Endothelial cell of umbilical vein (primary cell): ENCODE results near the gene ACVR1C. TPM values are rescaled to one million over a fixed set of nuclear protein-coding genes. Genes with fewer than 3 reads are reported as not detected.

Source experiments
- BruUV-seq: library from RNA; stranded (reverse); fragments of 400-500 nt; replicated peaks from 2 replicates; lab custom pipeline; 2021; lab: Mats Ljungman, UMichigan
- CTCF ChIA-PET: fragments of 300-600, 350-600 bp; sonication (Branson Sonifier 250); formaldehyde crosslinking; loops from one replicate; lab custom pipeline; 2021; ENCODE audit warnings: antibody characterized with exemption, inconsistent platforms; lab: Charles Lee
- POLR2A ChIA-PET: fragments of 300-600, 350-600 bp; sonication (Branson Sonifier 250); formaldehyde crosslinking; loops from one replicate; lab custom pipeline; 2021; ENCODE audit warnings: antibody characterized with exemption, inconsistent platforms; lab: Charles Lee
- DNase-seq: peaks from one replicate; pipeline ENCODE4 v3.0.0-alpha.2; 2011; ENCODE audit warnings: low read depth, low spot score
- FAIRE-seq: peaks from 2 replicates; lab custom pipeline; 2011; peaks lifted over from hg19 to GRCh38; lab: Jason Lieb, UNC
- H2AFZ ChIP-seq: 2 replicates; pipeline ENCODE4 v1.6.0; 2012; ENCODE audit warnings: low read depth, low read length, control low read depth, inconsistent platforms
- H3K27ac ChIP-seq: 2 replicates; pipeline ENCODE4 v1.5.1; 2011; ENCODE audit warnings: low read depth, mild to moderate bottlenecking, control low read depth, low read length, moderate library complexity; ENCODE audit not compliant: insufficient read depth
- H3K27me3 ChIP-seq, 2 experiments: 2 replicates each; pipeline versions ENCODE4 v1.6.0 to v1.6.1; 2011; ENCODE audit warnings: low read length in 2 of 2, mixed read lengths in 1 of 2; ENCODE audit not compliant: control insufficient read depth in 2 of 2, insufficient read depth in 2 of 2
- H3K36me3 ChIP-seq, 2 experiments: 2 replicates in 1 of 2; 3 replicates in 1 of 2; pipeline ENCODE4 v1.5.1; 2011; ENCODE audit warnings: low read length in 2 of 2, mild to moderate bottlenecking in 1 of 2, moderate library complexity in 1 of 2; ENCODE audit not compliant: control insufficient read depth in 2 of 2, insufficient read depth in 2 of 2; ENCODE audit errors: extremely low read depth in 1 of 2
- H3K4me1 ChIP-seq: 3 replicates; pipeline ENCODE4 v1.5.1; 2011; ENCODE audit warnings: mild to moderate bottlenecking, low read length; ENCODE audit not compliant: control insufficient read depth, insufficient read depth; ENCODE audit errors: extremely low read depth
- H3K4me2 ChIP-seq: 2 replicates; pipeline ENCODE4 v1.6.1; 2011; ENCODE audit warnings: low read length, control low read depth, mixed read lengths; ENCODE audit not compliant: insufficient read depth
- H3K4me3 ChIP-seq, 3 experiments: fragments of 200-600 bp in 1 of 3; sonication (generic), shearing (Covaris generic) in 1 of 3; replicated peaks in 1 of 3; 2 replicates each; pipeline ENCODE4 v1.5.1; 2011 to 2016; ENCODE audit warnings: control low read depth in 3 of 3, low read length in 3 of 3, mild to moderate bottlenecking in 2 of 3, inconsistent platforms in 1 of 3, low read depth in 1 of 3, moderate library complexity in 1 of 3; ENCODE audit not compliant: insufficient read depth in 1 of 3
- H3K79me2 ChIP-seq: 2 replicates; pipeline ENCODE4 v1.6.0; 2012; ENCODE audit warnings: low read length, inconsistent platforms; ENCODE audit not compliant: control insufficient read depth, insufficient read depth
- H3K9ac ChIP-seq: replicated peaks from 2 replicates; pipeline ENCODE3; 2011; ENCODE audit warnings: low read length, control low read depth; ENCODE audit not compliant: insufficient read depth; ENCODE audit errors: extremely low read depth
- H3K9me1 ChIP-seq: replicated peaks from 3 replicates; pipeline ENCODE4 v1.6.0; 2011; ENCODE audit warnings: mild to moderate bottlenecking, low read length; ENCODE audit not compliant: control insufficient read depth, insufficient read depth; ENCODE audit errors: extremely low read depth
- H3K9me3 ChIP-seq: replicated peaks from 2 replicates; pipeline ENCODE4 v1.5.1; 2012; ENCODE audit warnings: low read length, inconsistent platforms; ENCODE audit not compliant: control insufficient read depth, insufficient read depth
- H4K20me1 ChIP-seq: replicated peaks from 2 replicates; pipeline ENCODE3; 2011; ENCODE audit warnings: mild to moderate bottlenecking, low read length; ENCODE audit not compliant: control insufficient read depth, insufficient read depth; ENCODE audit errors: extremely low read depth
- CTCF ChIP-seq, 2 donors: IDR thresholded peaks; 1 replicate in 1 of 2; 2 replicates in 1 of 2; pipeline ENCODE4 v1.5.1; 2011; ENCODE audit warnings: low read length in 2 of 2, mild to moderate bottlenecking in 2 of 2, moderate library complexity in 2 of 2, control low read depth in 1 of 2, inconsistent platforms in 1 of 2, low read depth in 1 of 2; ENCODE audit not compliant: insufficient read depth in 1 of 2; ENCODE audit errors: extremely low read depth in 1 of 2
- EZH2 ChIP-seq: IDR thresholded peaks from 2 replicates; pipeline ENCODE4 v1.6.1; 2012; ENCODE audit warnings: borderline replicate concordance, low read depth, mild to moderate bottlenecking, moderate library complexity, low read length, inconsistent platforms; ENCODE audit not compliant: severe bottlenecking
- FOS ChIP-seq: IDR thresholded peaks from 2 replicates; pipeline ENCODE4 v1.6.1; 2011; ENCODE audit warnings: mild to moderate bottlenecking, low read length, moderate library complexity, borderline replicate concordance; ENCODE audit not compliant: insufficient read depth
- MYC ChIP-seq: IDR thresholded peaks from one replicate; pipeline ENCODE4 v1.6.1; 2011; ENCODE audit warnings: mild to moderate bottlenecking, low read depth, low read length
- POLR2A ChIP-seq: IDR thresholded peaks from 2 replicates; pipeline ENCODE4 v1.6.1; 2012; ENCODE audit warnings: low read depth, mild to moderate bottlenecking, control low read depth, low read length
- POLR2AphosphoS5 ChIP-seq: IDR thresholded peaks from 2 replicates; pipeline ENCODE4 v1.6.1; 2012; ENCODE audit warnings: low read depth, mild to moderate bottlenecking, control low read depth, low read length, moderate library complexity; ENCODE audit not compliant: insufficient read depth
- dilution Hi-C: fragments of 300-500 bp; cut with MboI; formaldehyde crosslinking; loops from one replicate; pipeline ENCODE4 v1.15.0; 2019; ENCODE audit warnings: low sequenced_read_pairs; ENCODE audit not compliant: extremely low pct_ligation_motif_present
- intact Hi-C: fragments of 100-400 bp; cut with micrococcal nuclease; formaldehyde crosslinking; loops from one replicate; pipeline ENCODE4 v1.10.0; 2022
- polyA plus RNA-seq, 4 experiments: library from polyadenylated mRNA; depleted of rRNA in 3 of 4; stranded (reverse) in 3 of 4; unstranded in 1 of 4; fragments of >200 nt; gene quantifications; 2 replicates each; pipeline versions ENCODE4 v1.2.1 to v1.2.3, GENCODE V29; 2011 to 2012; ENCODE audit warnings: missing spikeins in 1 of 4
- total RNA-seq: library from RNA; stranded (reverse); gene quantifications from 2 replicates; pipeline ENCODE4 v1.2.3, GENCODE V29; 2021

ACVR1C gene
- total and polyA plus RNA-seq, 2 donors (not counting 3 experiments of a cell fraction or from before 2014, with no cell fraction given) = not detected

- no peak overlapping the region for H2AFZ ChIP-seq
- no peaks in the 10 kb centered on the region for H3K36me3 ChIP-seq
- dilution Hi-C loops = no loop called here
- no peaks in the 10 kb centered on the region for H3K9me1 ChIP-seq
- H3K9ac ChIP-seq = no peak overlapping the region
- no peaks in the 10 kb centered on the region for H3K9me3 ChIP-seq
- H3K27me3 ChIP-seq = no peaks in the 10 kb centered on the region
- intact Hi-C loops = no loop called here
- H3K79me2 ChIP-seq = no peaks in the 10 kb centered on the region
- CTCF ChIA-PET = no interaction called here
- no peak for DNase-seq
- H3K4me3 ChIP-seq = no peak overlapping the region
- H3K4me2 ChIP-seq = no peak overlapping the region
- no TSS peak for BruUV-seq
- H3K4me1 ChIP-seq = no peaks in the 10 kb centered on the region
- TF ChIP-seq POLR2AphosphoS5 (no peak), FOS (no peak), POLR2A (no peak), EZH2 (no peak)
- POLR2A ChIA-PET = no interaction called here
- no peaks in the 10 kb centered on the region for H4K20me1 ChIP-seq
- FAIRE-seq = no peak
- no peak overlapping the region for H3K27ac ChIP-seq
Measured at GRCh38 chr2:157559061-157559460, 69.6 kb downstream of the ACVR1C start.

GRCh38 chr2:157557770-157558169, 70.9 kb downstream of the ACVR1C start:
- no peaks in the 10 kb centered on the region for H4K20me1 ChIP-seq
- dilution Hi-C loops = no loop called here
- CTCF ChIA-PET = no interaction called here
- no peaks in the 10 kb centered on the region for H3K36me3 ChIP-seq
- no peaks in the 10 kb centered on the region for H3K9me1 ChIP-seq
- FAIRE-seq (no peak), DNase-seq (no peak)
- intact Hi-C loops = no loop called here
- no peak overlapping the region for H2AFZ ChIP-seq
- H3K9me3 ChIP-seq = no peaks in the 10 kb centered on the region
- H3K4me2 ChIP-seq = no peak overlapping the region
- H3K27me3 ChIP-seq = no peaks in the 10 kb centered on the region
- no TSS peak for BruUV-seq
- no peak for TF ChIP-seq EZH2
- TF ChIP-seq MYC = no peak
- no peak for TF ChIP-seq CTCF (IDR thresholded peaks at IDR 0.05; ENCODE audit: extremely low read depth in 1 of 2, insufficient read depth in 1 of 2, low read depth in 1 of 2, low read length in 2 of 2)
- POLR2A ChIA-PET = no interaction called here
- H3K4me1 ChIP-seq = no peaks in the 10 kb centered on the region
- no peak overlapping the region for H3K27ac ChIP-seq
- H3K79me2 ChIP-seq = no peaks in the 10 kb centered on the region
- H3K4me3 ChIP-seq = no peak overlapping the region
- no peak overlapping the region for H3K9ac ChIP-seq
